ENCODE results near the gene FRMPD4. TPM values are rescaled to one million over a fixed set of nuclear protein-coding genes. Genes with fewer than 3 reads are reported as not detected.

The FRMPD4 gene
- total RNA-seq, 1 experiment from 2014 or later = not detected

DNA sequence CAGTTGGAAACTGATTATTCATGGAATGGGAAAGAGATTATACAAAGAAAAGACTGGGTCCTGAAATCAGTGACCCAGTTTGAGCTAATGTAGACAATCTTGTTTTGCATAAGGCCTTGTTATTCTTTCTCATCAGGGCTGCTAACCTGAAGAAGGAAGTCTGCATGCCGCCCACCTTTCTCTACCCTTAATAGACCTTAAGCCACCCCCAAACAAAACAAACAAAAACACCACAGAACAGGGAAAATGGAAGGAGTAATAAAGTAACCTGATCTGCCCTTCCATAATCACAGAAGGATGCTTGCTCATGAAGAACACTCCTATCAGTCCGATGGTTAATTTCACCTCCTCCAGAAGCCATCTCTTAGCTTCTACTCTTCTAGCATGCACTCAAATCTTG lies 288.1 kb downstream of the FRMPD4 start:
- POLR2A ChIA-PET (ENCODE audit: unreplicated experiment) = no interaction called here
- intact Hi-C loops (cut with micrococcal nuclease; ENCODE audit: unreplicated experiment) = no loop called here
- CTCF ChIA-PET = no interaction called here

DNA sequence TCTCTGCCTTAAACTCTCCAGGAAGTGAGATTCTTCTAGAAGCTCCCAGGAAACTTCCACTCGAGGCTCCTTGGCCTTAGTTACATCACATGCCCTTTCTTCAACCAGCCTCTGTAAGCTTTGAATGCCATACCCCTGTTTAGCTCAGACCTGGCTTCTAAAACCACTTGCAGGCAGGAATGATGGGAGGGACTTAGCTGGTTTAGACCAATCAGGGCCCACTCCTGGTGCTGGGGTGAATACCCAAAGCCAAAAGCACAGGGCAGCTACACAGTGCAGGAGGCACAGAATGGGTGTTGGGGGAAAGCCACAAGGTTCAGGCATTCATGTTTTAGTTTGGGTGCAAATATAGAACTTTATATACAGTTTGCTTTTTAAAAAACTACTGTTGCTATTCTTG lies 296.2 kb downstream of the FRMPD4 start:
- intact Hi-C loops (cut with micrococcal nuclease; ENCODE audit: unreplicated experiment) = no loop called here
- Histone ChIP-seq H3K9me3 (ENCODE audit: insufficient read depth, low read depth) (no peaks in the 10 kb centered on the region), H3K36me3 (ENCODE audit: low read depth) (no peaks in the 10 kb centered on the region), H3K27me3 (ENCODE audit: insufficient read depth, low read depth) (no peaks in the 10 kb centered on the region), H3K27ac (no peak overlapping the region), H3K4me3 (no peak overlapping the region), H3K9me2 (ENCODE audit: insufficient read depth) (no peaks in the 10 kb centered on the region), H3K79me2 (ENCODE audit: low read depth) (no peaks in the 10 kb centered on the region), H2AFZ (no peak overlapping the region), H3F3A (ENCODE audit: insufficient read depth, low read depth) (no peaks in the 10 kb centered on the region), H3K4me2 (no peak overlapping the region), H3K4me1 (replicated peaks; ENCODE audit: insufficient read depth) (no peaks in the 10 kb centered on the region), H4K20me1 (ENCODE audit: insufficient read depth) (no peaks in the 10 kb centered on the region)
- BruUV-seq (replicated peaks) = no TSS peak
- POLR2A ChIA-PET (ENCODE audit: unreplicated experiment) = no interaction called here
- no peak for DNase-seq
- CTCF ChIA-PET = no interaction called here
- TF ChIP-seq EZH2 (IDR thresholded peaks at IDR 0.05; ENCODE audit: low read depth) = no peak
- TF ChIP-seq, protein P1, sequence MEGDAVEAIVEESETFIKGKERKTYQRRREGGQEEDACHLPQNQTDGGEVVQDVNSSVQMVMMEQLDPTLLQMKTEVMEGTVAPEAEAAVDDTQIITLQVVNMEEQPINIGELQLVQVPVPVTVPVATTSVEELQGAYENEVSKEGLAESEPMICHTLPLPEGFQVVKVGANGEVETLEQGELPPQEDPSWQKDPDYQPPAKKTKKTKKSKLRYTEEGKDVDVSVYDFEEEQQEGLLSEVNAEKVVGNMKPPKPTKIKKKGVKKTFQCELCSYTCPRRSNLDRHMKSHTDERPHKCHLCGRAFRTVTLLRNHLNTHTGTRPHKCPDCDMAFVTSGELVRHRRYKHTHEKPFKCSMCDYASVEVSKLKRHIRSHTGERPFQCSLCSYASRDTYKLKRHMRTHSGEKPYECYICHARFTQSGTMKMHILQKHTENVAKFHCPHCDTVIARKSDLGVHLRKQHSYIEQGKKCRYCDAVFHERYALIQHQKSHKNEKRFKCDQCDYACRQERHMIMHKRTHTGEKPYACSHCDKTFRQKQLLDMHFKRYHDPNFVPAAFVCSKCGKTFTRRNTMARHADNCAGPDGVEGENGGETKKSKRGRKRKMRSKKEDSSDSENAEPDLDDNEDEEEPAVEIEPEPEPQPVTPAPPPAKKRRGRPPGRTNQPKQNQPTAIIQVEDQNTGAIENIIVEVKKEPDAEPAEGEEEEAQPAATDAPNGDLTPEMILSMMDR (conservative IDR thresholded peaks at IDR 0.05) = no peak

More for the DNA sequence above, 288.1 kb downstream of the FRMPD4 start:
- H3K4me3 ChIP-seq = no peak overlapping the region
- no peaks in the 10 kb centered on the region for H3K79me2 ChIP-seq (ENCODE audit: low read depth)
- no peak for DNase-seq
- H3K4me2 ChIP-seq = no peak overlapping the region
- H4K20me1 ChIP-seq (ENCODE audit: insufficient read depth) = no peaks in the 10 kb centered on the region
- H3K36me3 ChIP-seq (ENCODE audit: low read depth) = no peaks in the 10 kb centered on the region
- H3K9me3 ChIP-seq (ENCODE audit: insufficient read depth, low read depth) = no peaks in the 10 kb centered on the region
- no peak for TF ChIP-seq EZH2 (IDR thresholded peaks at IDR 0.05; ENCODE audit: low read depth)
- TF ChIP-seq, protein P1 (conservative IDR thresholded peaks at IDR 0.05) = no peak
- no peak overlapping the region for H2AFZ ChIP-seq
- no TSS peak for BruUV-seq (replicated peaks)
- H3K9me2 ChIP-seq (ENCODE audit: insufficient read depth) = no peaks in the 10 kb centered on the region
- no peaks in the 10 kb centered on the region for H3K27me3 ChIP-seq (ENCODE audit: insufficient read depth, low read depth)
- no peak overlapping the region for H3K27ac ChIP-seq
- H3F3A ChIP-seq (ENCODE audit: insufficient read depth, low read depth) = no peaks in the 10 kb centered on the region
- H3K4me1 ChIP-seq (replicated peaks; ENCODE audit: insufficient read depth) = no peaks in the 10 kb centered on the region

DNA sequence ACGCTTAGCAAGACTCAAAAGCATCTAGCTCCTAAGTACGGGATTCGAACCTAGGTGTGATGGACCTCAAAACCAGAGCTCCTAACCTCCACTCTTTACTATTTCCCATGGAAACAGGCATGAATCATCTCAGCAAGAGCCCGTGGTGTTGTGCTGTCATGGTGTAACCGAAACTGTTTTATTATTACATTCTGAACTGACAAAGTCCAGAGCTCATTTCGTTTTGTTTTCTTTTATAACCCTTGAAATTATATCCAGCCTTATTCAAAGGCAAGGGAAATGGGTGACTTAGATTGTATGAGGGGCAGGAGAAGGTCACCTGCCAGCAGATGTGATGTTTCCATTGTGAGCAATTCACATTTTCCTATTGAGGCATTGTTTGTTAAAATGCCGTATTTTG lies 301.1 kb downstream of the FRMPD4 start:
- Histone ChIP-seq H3F3A (ENCODE audit: insufficient read depth, low read depth) (no peaks in the 10 kb centered on the region), H3K27me3 (ENCODE audit: insufficient read depth, low read depth) (no peaks in the 10 kb centered on the region), H3K27ac (no peak overlapping the region), H3K79me2 (ENCODE audit: low read depth) (no peaks in the 10 kb centered on the region), H3K4me1 (replicated peaks; ENCODE audit: insufficient read depth) (no peaks in the 10 kb centered on the region), H4K20me1 (ENCODE audit: insufficient read depth) (no peaks in the 10 kb centered on the region), H3K4me3 (no peak overlapping the region), H3K9me2 (ENCODE audit: insufficient read depth) (no peaks in the 10 kb centered on the region), H3K9me3 (ENCODE audit: insufficient read depth, low read depth) (no peaks in the 10 kb centered on the region), H3K36me3 (ENCODE audit: low read depth) (no peaks in the 10 kb centered on the region), H3K4me2 (no peak overlapping the region), H2AFZ (no peak overlapping the region)
- DNase-seq = no peak
- intact Hi-C loops (cut with micrococcal nuclease; ENCODE audit: unreplicated experiment) = no loop called here
- no TSS peak for BruUV-seq (replicated peaks)
- ChIA-PET POLR2A (ENCODE audit: unreplicated experiment) (no interaction called here), CTCF (no interaction called here)
- TF ChIP-seq, protein P1 (conservative IDR thresholded peaks at IDR 0.05) = no peak
- TF ChIP-seq EZH2 (IDR thresholded peaks at IDR 0.05; ENCODE audit: low read depth) = no peak

Data from PC-9 (cell line).